HEK293 (cell line): ENCODE data around the gene GJC2.

Source experiments
- CTCF ChIA-PET: fragments of 350-600 bp; formaldehyde crosslinking; extraction: SDS; loops from one replicate; lab custom pipeline; 2021; ENCODE audit warnings: antibody characterized with exemption; lab: Yijun Ruan, JAX
- POLR2A ChIA-PET: fragments of 300-600 bp; formaldehyde crosslinking; extraction: SDS; loops from one replicate; lab custom pipeline; 2020; ENCODE audit warnings: antibody characterized with exemption, inconsistent platforms; lab: Yijun Ruan, JAX
- H3K27ac ChIP-seq: fragments of 200-500 bp; sonication (Bioruptor generic); 2 replicates; pipeline ENCODE4 v1.5.1; 2014; ENCODE audit warnings: low read depth, low read length, control low read depth, inconsistent platforms; ENCODE audit errors: extremely low read depth
- H3K36me3 ChIP-seq, 2 experiments: fragments of 200-500 bp in 1 of 2; sonication (Bioruptor generic) in 1 of 2; 1 replicate in 1 of 2; 2 replicates in 1 of 2; pipeline ENCODE4 v1.5.1; 2014 to 2017; ENCODE audit warnings: inconsistent platforms in 2 of 2, low read length in 2 of 2; ENCODE audit not compliant: control insufficient read depth in 2 of 2, insufficient read depth in 1 of 2
- H3K4me1 ChIP-seq: fragments of 200-500 bp; sonication (Bioruptor generic); 2 replicates; pipeline ENCODE4 v1.5.1; 2014; ENCODE audit warnings: mild to moderate bottlenecking, low read length, inconsistent platforms; ENCODE audit not compliant: control insufficient read depth, insufficient read depth
- H3K4me3 ChIP-seq: 2 replicates; pipeline ENCODE4 v1.5.1; 2011; ENCODE audit warnings: low read depth, mild to moderate bottlenecking, control low read depth, low read length, moderate library complexity
- H3K9me3 ChIP-seq: fragments of 200-500 bp; sonication (Bioruptor generic); 2 replicates; pipeline ENCODE4 v1.5.1; 2014; ENCODE audit warnings: low read depth, low read length, inconsistent platforms; ENCODE audit not compliant: control insufficient read depth, insufficient read depth
- BCL11A ChIP-seq: fragments of 450-650 bp; formaldehyde crosslinking; IDR thresholded peaks from 2 replicates; pipeline ENCODE4 v1.5.1; 2016; ENCODE audit warnings: low read depth, missing biosample characterization, missing genetic modification characterization
- FEZF1 ChIP-seq: fragments of 450-650 bp; formaldehyde crosslinking; IDR thresholded peaks from 2 replicates; pipeline ENCODE4 v1.5.1; 2016; ENCODE audit warnings: missing biosample characterization, missing genetic modification characterization
- MZF1 ChIP-seq: fragments of 450-650 bp; formaldehyde crosslinking; IDR thresholded peaks from 2 replicates; pipeline ENCODE4 v1.5.1; 2017; ENCODE audit warnings: missing biosample characterization, missing genetic modification characterization, borderline replicate concordance
- OVOL3 ChIP-seq: fragments of 450-650 bp; formaldehyde crosslinking; IDR thresholded peaks from 2 replicates; pipeline ENCODE4 v1.5.1; 2016; ENCODE audit warnings: missing biosample characterization, missing genetic modification characterization
- PATZ1 ChIP-seq: fragments of 450-650 bp; formaldehyde crosslinking; IDR thresholded peaks from 2 replicates; pipeline ENCODE4 v1.5.1; 2016; ENCODE audit warnings: missing biosample characterization, missing genetic modification characterization
- PRDM1 ChIP-seq: fragments of 450-650 bp; formaldehyde crosslinking; IDR thresholded peaks from 2 replicates; pipeline ENCODE4; 2016; ENCODE audit warnings: missing biosample characterization, missing genetic modification characterization
- PRDM10 ChIP-seq: fragments of 450-650 bp; formaldehyde crosslinking; IDR thresholded peaks from 2 replicates; pipeline ENCODE4 v1.5.1; 2016; ENCODE audit warnings: missing biosample characterization, missing genetic modification characterization
- SP7 ChIP-seq: fragments of 450-650 bp; formaldehyde crosslinking; IDR thresholded peaks from 2 replicates; pipeline ENCODE4 v1.5.1; 2016; ENCODE audit warnings: missing biosample characterization, missing genetic modification characterization
- YY2 ChIP-seq: fragments of 450-650 bp; formaldehyde crosslinking; IDR thresholded peaks from 2 replicates; pipeline ENCODE4 v1.5.1; 2016; ENCODE audit warnings: missing biosample characterization, missing genetic modification characterization
- ZBTB26 ChIP-seq: fragments of 450-650 bp; formaldehyde crosslinking; optimal IDR thresholded peaks from 2 replicates; pipeline ENCODE3; 2016; ENCODE audit warnings: missing biosample characterization, mild to moderate bottlenecking, missing genetic modification characterization
- ZBTB48 ChIP-seq: fragments of 450-650 bp; formaldehyde crosslinking; IDR thresholded peaks from 2 replicates; pipeline ENCODE4 v1.5.1; 2016; ENCODE audit warnings: missing biosample characterization, missing genetic modification characterization
- ZNF114 ChIP-seq: fragments of 450-650 bp; formaldehyde crosslinking; IDR thresholded peaks from 2 replicates; pipeline ENCODE4 v1.5.0; 2017; ENCODE audit warnings: missing biosample characterization, missing genetic modification characterization
- ZNF146 ChIP-seq: fragments of 450-650 bp; formaldehyde crosslinking; IDR thresholded peaks from 2 replicates; pipeline ENCODE4 v1.5.1; 2016; ENCODE audit warnings: missing biosample characterization, missing genetic modification characterization
- ZNF174 ChIP-seq: fragments of 450-650 bp; formaldehyde crosslinking; IDR thresholded peaks from 2 replicates; pipeline ENCODE4 v1.5.0; 2017; ENCODE audit warnings: missing biosample characterization, mild to moderate bottlenecking, missing genetic modification characterization
- ZNF184 ChIP-seq: fragments of 450-650 bp; IDR thresholded peaks from 2 replicates; pipeline ENCODE4 v1.5.1; 2018; ENCODE audit warnings: missing biosample characterization, mild to moderate bottlenecking, missing genetic modification characterization
- ZNF223 ChIP-seq: fragments of 450-650 bp; formaldehyde crosslinking; IDR thresholded peaks from 2 replicates; pipeline ENCODE4 v1.5.1; 2016; ENCODE audit warnings: missing biosample characterization, missing genetic modification characterization
- ZNF24 ChIP-seq: fragments of 450-650 bp; formaldehyde crosslinking; IDR thresholded peaks from 2 replicates; pipeline ENCODE4 v1.5.1; 2016; ENCODE audit warnings: missing biosample characterization, missing genetic modification characterization
- ZNF274 ChIP-seq, 2 experiments: fragments of 200-500 bp in 1 of 2; fragments of 450-650 bp in 1 of 2; sonication (Bioruptor generic) in 1 of 2; formaldehyde crosslinking in 1 of 2; IDR thresholded peaks; 2 replicates each; pipeline versions ENCODE4 v1.5.1 to v1.6.1; 2014 to 2016; ENCODE audit warnings: borderline replicate concordance in 1 of 2, inconsistent platforms in 1 of 2, low read length in 1 of 2, missing biosample characterization in 1 of 2, missing genetic modification characterization in 1 of 2
- ZNF302 ChIP-seq: fragments of 450-650 bp; formaldehyde crosslinking; IDR thresholded peaks from 2 replicates; pipeline ENCODE4 v1.5.1; 2016; ENCODE audit warnings: missing biosample characterization, missing genetic modification characterization, low read depth
- ZNF37A ChIP-seq: fragments of 450-650 bp; IDR thresholded peaks from 2 replicates; pipeline ENCODE4 v1.5.1; 2018; ENCODE audit warnings: missing biosample characterization, missing genetic modification characterization
- ZNF404 ChIP-seq: fragments of 450-650 bp; formaldehyde crosslinking; IDR thresholded peaks from 2 replicates; pipeline ENCODE4 v1.5.1; 2017; ENCODE audit warnings: missing biosample characterization, missing genetic modification characterization
- ZNF433 ChIP-seq: fragments of 450-650 bp; formaldehyde crosslinking; IDR thresholded peaks from 2 replicates; pipeline ENCODE4 v1.5.1; 2016; ENCODE audit warnings: missing biosample characterization, missing genetic modification characterization, low read depth
- ZNF473 ChIP-seq: fragments of 450-650 bp; formaldehyde crosslinking; IDR thresholded peaks from 2 replicates; pipeline ENCODE4 v1.5.1; 2017; ENCODE audit warnings: missing biosample characterization, missing genetic modification characterization
- ZNF521 ChIP-seq: fragments of 450-650 bp; formaldehyde crosslinking; IDR thresholded peaks from 2 replicates; pipeline ENCODE4 v1.5.1; 2017; ENCODE audit warnings: missing biosample characterization, mild to moderate bottlenecking, missing genetic modification characterization
- ZNF785 ChIP-seq: fragments of 450-650 bp; formaldehyde crosslinking; IDR thresholded peaks from 2 replicates; pipeline ENCODE4 v1.5.1; 2016; ENCODE audit warnings: missing biosample characterization, missing genetic modification characterization
- ZSCAN18 ChIP-seq: fragments of 450-650 bp; formaldehyde crosslinking; IDR thresholded peaks from 2 replicates; pipeline ENCODE4 v1.5.1; 2016; ENCODE audit warnings: missing biosample characterization, missing genetic modification characterization
- ZXDB ChIP-seq: fragments of 450-650 bp; formaldehyde crosslinking; IDR thresholded peaks from 2 replicates; pipeline ENCODE4 v1.5.1; 2016; ENCODE audit warnings: missing biosample characterization, missing genetic modification characterization

The GJC2 gene

GRCh38 chr1:228176024-228176395, 26.3 kb downstream of the GJC2 start (continued):
- TF ChIP-seq ZNF24 (tag by site-specific recombination) (no peak), MZF1 (tag by site-specific recombination) (no peak), ZNF785 (tag by site-specific recombination) (no peak), ZNF223 (tag by site-specific recombination) (no peak), ZNF114 (tag by site-specific recombination) (no peak), FEZF1 (tag by site-specific recombination) (no peak), ZBTB48 (tag by site-specific recombination) (no peak), BCL11A (tag by site-specific recombination) (no peak), ZNF302 (tag by site-specific recombination) (no peak)

- ChIA-PET CTCF (interaction anchor here (0.6 to 1.2 kb wide), 3 partner anchors 11 to 692 kb away, joined by 3 to 11 read pairs (median 7); partner anchors contain the start of gene IBA57), POLR2A (interaction anchor here (0.8 to 1.9 kb wide), 3 partner anchors 11 to 42 kb away, joined by 3 to 10 read pairs (median 6); partner anchors contain the start of gene IBA57)
- TF ChIP-seq PRDM10 (tag by site-specific recombination) (no peak), ZNF274 (IDR thresholded peaks at IDR 0.05; ENCODE audit: low read length) (no peak), ZNF274 (tag by site-specific recombination; IDR thresholded peaks at IDR 0.05; ENCODE audit: borderline replicate concordance) (no peak), ZNF146 (tag by site-specific recombination) (no peak), ZNF37A (tag by site-specific recombination) (no peak), SP7 (tag by site-specific recombination) (no peak), OVOL3 (tag by site-specific recombination) (no peak), PATZ1 (no peak), ZNF433 (no peak)
- H3K36me3 ChIP-seq: peaks cover 0 to 4% of the 10 kb centered on the region in 2 experiments; a peak in 1 of 3 replicates
- H3K9me3 ChIP-seq: no peaks in the 10 kb centered on the region
- no peaks in the 10 kb centered on the region for H3K4me1 ChIP-seq
- no peak overlapping the region for H3K27ac ChIP-seq
- H3K4me3 ChIP-seq: no peak overlapping the region
These were observed 26.9 kb downstream of the GJC2 start for GRCh38 chr1:228176461-228177182.

- no peak overlapping the region for H3K27ac ChIP-seq
- ChIA-PET CTCF (interaction anchor here (1.1 to 1.2 kb wide), 2 partner anchors 12 to 24 kb away, joined by 7 to 11 read pairs; partner anchors contain the start of gene IBA57), POLR2A (interaction anchor here (0.8 to 1.9 kb wide), 2 partner anchors 12 to 42 kb away, joined by 6 to 10 read pairs; partner anchors contain the start of gene IBA57)
- H3K4me3 ChIP-seq: no peak overlapping the region
- peaks cover 0 to 4% of the 10 kb centered on the region in 2 experiments; a peak in 1 of 3 replicates for H3K36me3 ChIP-seq
- H3K4me1 ChIP-seq: no peaks in the 10 kb centered on the region
- H3K9me3 ChIP-seq: no peaks in the 10 kb centered on the region
- TF ChIP-seq ZNF184 (tag by site-specific recombination) (no peak), ZNF174 (tag by site-specific recombination) (no peak), YY2 (tag by site-specific recombination) (no peak), ZNF521 (tag by site-specific recombination) (no peak), ZNF404 (tag by site-specific recombination) (no peak), ZSCAN18 (no peak), ZNF473 (no peak), PRDM1 (tag by site-specific recombination) (no peak), ZXDB (no peak), ZBTB26 (no peak)
These were observed 27.4 kb downstream of the GJC2 start for GRCh38 chr1:228177183-228177475.
